ENCODE data around the gene CAVIN1.

Gene CAVIN1

DNA sequence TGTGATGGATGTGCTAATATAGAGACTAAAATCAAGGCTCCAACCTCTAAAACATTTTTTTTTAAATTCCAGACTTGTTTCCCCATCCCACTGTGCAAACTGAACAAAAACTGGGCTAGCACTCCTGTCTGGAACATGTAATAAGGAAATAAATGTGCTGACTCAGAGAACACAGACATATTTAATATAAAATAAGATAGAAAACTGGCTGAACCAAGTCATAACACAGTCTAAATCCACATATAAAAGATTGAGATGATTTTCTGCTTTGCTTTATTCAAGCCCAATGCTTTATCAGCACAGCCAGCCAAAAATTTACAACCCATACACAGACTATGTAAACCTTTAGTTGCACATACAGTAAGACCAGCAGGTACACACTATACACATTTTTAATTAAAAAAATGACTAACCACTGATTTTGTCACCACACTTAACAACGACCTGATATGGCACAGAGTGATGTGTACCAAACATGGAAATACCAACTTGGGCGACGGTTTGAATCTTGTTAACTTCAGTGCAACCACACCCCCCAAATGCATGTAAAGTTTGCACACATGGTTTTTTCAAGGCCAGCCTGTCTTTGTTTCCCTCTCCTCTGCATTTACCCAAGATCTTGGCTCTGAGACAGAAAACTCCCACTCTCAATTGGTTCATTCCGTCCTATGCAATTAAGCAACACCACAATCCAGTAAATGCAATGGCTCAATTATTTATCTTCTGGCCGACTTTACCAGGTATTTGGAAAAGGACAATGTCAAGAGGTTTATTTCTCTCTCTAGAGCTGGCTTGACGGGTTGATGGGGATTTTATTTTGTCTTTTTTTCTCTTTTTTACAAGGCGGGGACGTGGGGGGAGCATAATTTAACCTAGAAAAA, 36.0 kb downstream of the CAVIN1 start:
- H3K9me2 ChIP-seq (replicated peaks; ENCODE audit: control insufficient read depth, low read length): no peaks in the 10 kb centered on the region
- H3K27me3 ChIP-seq (ENCODE audit: control insufficient read depth, low read length): peaks cover 29% of the 10 kb centered on the region
- peaks cover 7% of the 10 kb centered on the region; the same call in 1 of the 2 replicates for H3F3A ChIP-seq (ENCODE audit: control insufficient read depth, insufficient read depth)
- peaks cover 8% of the 10 kb centered on the region; the same call in 1 of the 2 replicates for H4K20me1 ChIP-seq (ENCODE audit: control insufficient read depth, insufficient read depth, low read depth, low read length)
- H3K79me2 ChIP-seq (ENCODE audit: control insufficient read depth, low read length): peaks cover 4% of the 10 kb centered on the region
- H3K36me3 ChIP-seq (ENCODE audit: control insufficient read depth, low read length): no peaks in the 10 kb centered on the region
- H3K9me3 ChIP-seq (ENCODE audit: control insufficient read depth, insufficient read depth, low read length): no peaks in the 10 kb centered on the region
- H3K4me3 ChIP-seq (ENCODE audit: low read length): peak overlapping the region; percentile 86
- no peak overlapping the region for H3K27ac ChIP-seq (ENCODE audit: low read depth, low read length)
- H3K4me2 ChIP-seq (ENCODE audit: low read length): peak overlapping the region; percentile 100
- no peak; the same call in 1 of the 2 replicates for TF ChIP-seq EZH2phosphoT487 (IDR thresholded peaks at IDR 0.05; ENCODE audit: borderline replicate concordance, low read length)
- TF ChIP-seq, protein P1, sequence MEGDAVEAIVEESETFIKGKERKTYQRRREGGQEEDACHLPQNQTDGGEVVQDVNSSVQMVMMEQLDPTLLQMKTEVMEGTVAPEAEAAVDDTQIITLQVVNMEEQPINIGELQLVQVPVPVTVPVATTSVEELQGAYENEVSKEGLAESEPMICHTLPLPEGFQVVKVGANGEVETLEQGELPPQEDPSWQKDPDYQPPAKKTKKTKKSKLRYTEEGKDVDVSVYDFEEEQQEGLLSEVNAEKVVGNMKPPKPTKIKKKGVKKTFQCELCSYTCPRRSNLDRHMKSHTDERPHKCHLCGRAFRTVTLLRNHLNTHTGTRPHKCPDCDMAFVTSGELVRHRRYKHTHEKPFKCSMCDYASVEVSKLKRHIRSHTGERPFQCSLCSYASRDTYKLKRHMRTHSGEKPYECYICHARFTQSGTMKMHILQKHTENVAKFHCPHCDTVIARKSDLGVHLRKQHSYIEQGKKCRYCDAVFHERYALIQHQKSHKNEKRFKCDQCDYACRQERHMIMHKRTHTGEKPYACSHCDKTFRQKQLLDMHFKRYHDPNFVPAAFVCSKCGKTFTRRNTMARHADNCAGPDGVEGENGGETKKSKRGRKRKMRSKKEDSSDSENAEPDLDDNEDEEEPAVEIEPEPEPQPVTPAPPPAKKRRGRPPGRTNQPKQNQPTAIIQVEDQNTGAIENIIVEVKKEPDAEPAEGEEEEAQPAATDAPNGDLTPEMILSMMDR (IDR thresholded peaks at IDR 0.05; ENCODE audit: low read depth, low read length, poor library complexity, severe bottlenecking): no peak
- peaks cover 15% of the 10 kb centered on the region for H3K4me1 ChIP-seq (ENCODE audit: control insufficient read depth, low read length)

DNA sequence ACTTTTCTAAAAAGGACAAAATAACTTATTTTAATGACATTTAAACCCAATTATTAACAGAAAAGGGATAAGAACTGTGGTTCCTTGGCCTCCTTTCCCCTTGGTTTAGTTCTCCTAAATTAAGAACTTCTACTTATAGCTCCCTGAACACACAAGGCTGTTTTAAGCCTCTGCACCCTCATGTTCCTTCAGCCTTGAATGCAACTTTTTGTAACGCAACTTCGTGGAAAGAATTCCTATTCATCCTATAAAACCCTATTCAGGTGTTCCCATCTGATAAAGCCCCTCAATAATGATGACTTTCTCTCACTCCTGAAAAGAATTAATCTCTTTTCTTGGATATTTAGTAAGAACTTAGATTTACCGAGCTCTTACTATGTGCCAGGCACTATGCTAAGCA, 41.2 kb downstream of the CAVIN1 start:
- Histone ChIP-seq H4K20me1 (ENCODE audit: control insufficient read depth, insufficient read depth, low read depth, low read length) (0 out of 2 replicates have a peak, but pooled peaks cover under 1% of the 10 kb centered on the region), H3K36me3 (ENCODE audit: control insufficient read depth, low read length) (no peaks in the 10 kb centered on the region), H3K27me3 (ENCODE audit: control insufficient read depth, low read length) (peaks cover 21% of the 10 kb centered on the region), H3K27ac (ENCODE audit: low read depth, low read length) (no peak overlapping the region), H3F3A (ENCODE audit: control insufficient read depth, insufficient read depth) (peaks cover 8% of the 10 kb centered on the region; the same call in 1 of the 2 replicates), H3K4me3 (ENCODE audit: low read length) (no peak overlapping the region), H3K9me2 (replicated peaks; ENCODE audit: control insufficient read depth, low read length) (no peaks in the 10 kb centered on the region), H3K4me1 (ENCODE audit: control insufficient read depth, low read length) (peaks cover 21% of the 10 kb centered on the region), H3K4me2 (ENCODE audit: low read length) (no peak overlapping the region), H3K79me2 (ENCODE audit: control insufficient read depth, low read length) (no peaks in the 10 kb centered on the region; the same call in none of the 2 replicates), H3K9me3 (ENCODE audit: control insufficient read depth, insufficient read depth, low read length) (no peaks in the 10 kb centered on the region)
- TF ChIP-seq, protein P1 (IDR thresholded peaks at IDR 0.05; ENCODE audit: low read depth, low read length, poor library complexity, severe bottlenecking): no peak
- TF ChIP-seq EZH2phosphoT487 (IDR thresholded peaks at IDR 0.05; ENCODE audit: borderline replicate concordance, low read length): no peak

DNA sequence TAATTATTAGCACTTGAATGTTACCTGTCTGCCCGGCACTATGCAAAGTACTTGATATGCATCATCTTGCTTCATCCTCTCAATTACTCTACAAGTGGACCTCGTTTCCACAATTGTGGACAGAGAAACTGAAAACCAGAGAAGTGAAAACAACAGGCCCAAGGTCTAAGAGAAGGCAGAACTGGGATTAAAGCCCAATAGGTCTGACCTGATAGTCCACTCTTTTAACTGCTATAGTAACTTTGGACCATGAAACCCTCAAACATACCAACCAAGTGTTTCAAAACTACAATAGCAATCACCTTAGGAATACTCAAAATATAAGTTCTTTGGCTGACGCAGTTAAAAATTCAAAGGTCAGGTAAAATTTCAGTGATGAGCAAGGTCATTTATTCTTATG, 42.1 kb downstream of the CAVIN1 start:
- Histone ChIP-seq H3F3A (ENCODE audit: control insufficient read depth, insufficient read depth) (0 out of 2 replicates have a peak, but pooled peaks cover 3% of the 10 kb centered on the region), H3K4me1 (ENCODE audit: control insufficient read depth, low read length) (peaks cover 21% of the 10 kb centered on the region), H3K27ac (ENCODE audit: low read depth, low read length) (no peak overlapping the region), H3K36me3 (ENCODE audit: control insufficient read depth, low read length) (no peaks in the 10 kb centered on the region), H3K4me3 (ENCODE audit: low read length) (no peak overlapping the region), H3K4me2 (ENCODE audit: low read length) (no peak overlapping the region), H3K9me2 (replicated peaks; ENCODE audit: control insufficient read depth, low read length) (no peaks in the 10 kb centered on the region), H4K20me1 (ENCODE audit: control insufficient read depth, insufficient read depth, low read depth, low read length) (no peaks in the 10 kb centered on the region), H3K79me2 (ENCODE audit: control insufficient read depth, low read length) (no peaks in the 10 kb centered on the region; the same call in 1 of the 2 replicates), H3K27me3 (ENCODE audit: control insufficient read depth, low read length) (peaks cover 14% of the 10 kb centered on the region), H3K9me3 (ENCODE audit: control insufficient read depth, insufficient read depth, low read length) (no peaks in the 10 kb centered on the region)
- TF ChIP-seq, protein P1 (IDR thresholded peaks at IDR 0.05; ENCODE audit: low read depth, low read length, poor library complexity, severe bottlenecking): no peak
- no peak for TF ChIP-seq EZH2phosphoT487 (IDR thresholded peaks at IDR 0.05; ENCODE audit: borderline replicate concordance, low read length)
